HG03060 (cell line): ENCODE results near the gene PUDP.
"Not testable (repeated sequence)": the region's sequence is repeated elsewhere in the genome, so short reads cannot be mapped to it uniquely, and the experiment has no call there.

Experiments used
- ATAC-seq: cut with Tn5 transposase; IDR thresholded peaks from one replicate; pipeline ENCODE4 v1.9.1; 2021; ENCODE audit warnings: low read depth, moderate number of reproducible peaks; ENCODE audit not compliant: unreplicated experiment

The PUDP gene

GRCh38 chrX:7147978-7148854 lies at the start of gene PUDP:
PUDP (minus strand) TSS chrX:7148153; CDS start chrX:7148113, 40 bp downstream.
- ATAC-seq: peak; percentile 59

GRCh38 chrX:7194606-7195005 lies 46.7 kb upstream of the PUDP start:
- no peak for ATAC-seq

DNA sequence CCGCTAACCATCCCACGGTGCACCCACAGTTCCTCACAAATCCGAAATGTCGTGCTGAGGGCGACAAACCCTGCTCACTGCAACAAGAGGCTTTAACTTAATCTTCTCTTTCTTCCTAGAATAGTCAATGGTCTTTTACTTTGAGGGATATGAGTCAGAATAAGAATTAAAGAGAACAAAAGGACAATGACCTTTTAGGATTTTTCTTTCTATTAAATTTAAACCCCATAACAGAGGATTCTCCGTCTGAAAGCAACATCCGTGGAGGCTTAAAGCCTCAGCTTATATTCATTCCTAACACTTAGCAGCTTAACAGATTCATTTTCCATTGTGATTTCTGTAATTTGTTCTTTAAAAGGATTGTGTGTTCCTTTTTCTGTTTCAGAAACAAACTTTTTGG lies 44.9 kb upstream of the PUDP start:
- no peak for ATAC-seq

GRCh38 chrX:7191681-7192110 lies 43.7 kb upstream of the PUDP start:
- ATAC-seq: no peak

- no peak for ATAC-seq
Observed at GRCh38 chrX:7190157-7190556, 42.2 kb upstream of the PUDP start.

DNA sequence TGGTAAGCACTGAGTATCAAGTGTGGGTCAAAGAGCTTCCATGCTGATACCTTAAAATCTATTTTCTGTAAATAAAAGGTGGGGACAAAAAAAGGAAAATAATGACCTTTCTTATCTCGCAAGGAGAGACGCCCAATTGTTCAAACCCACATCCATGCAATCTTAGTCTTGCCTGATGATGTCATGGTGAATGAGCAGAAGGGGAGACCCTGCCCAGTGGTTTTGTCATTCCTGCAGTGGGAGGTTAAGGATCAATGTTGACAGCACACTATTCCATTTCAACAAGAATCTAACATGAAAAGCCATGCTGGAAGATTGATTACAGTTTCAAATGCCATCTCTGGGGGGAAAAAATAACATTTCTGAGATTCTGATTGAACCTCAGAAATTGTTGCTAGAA lies 40.7 kb upstream of the PUDP start:
- ATAC-seq: no peak

- no peak for ATAC-seq
Observed at GRCh38 chrX:7184816-7185215, 36.9 kb upstream of the PUDP start.

DNA sequence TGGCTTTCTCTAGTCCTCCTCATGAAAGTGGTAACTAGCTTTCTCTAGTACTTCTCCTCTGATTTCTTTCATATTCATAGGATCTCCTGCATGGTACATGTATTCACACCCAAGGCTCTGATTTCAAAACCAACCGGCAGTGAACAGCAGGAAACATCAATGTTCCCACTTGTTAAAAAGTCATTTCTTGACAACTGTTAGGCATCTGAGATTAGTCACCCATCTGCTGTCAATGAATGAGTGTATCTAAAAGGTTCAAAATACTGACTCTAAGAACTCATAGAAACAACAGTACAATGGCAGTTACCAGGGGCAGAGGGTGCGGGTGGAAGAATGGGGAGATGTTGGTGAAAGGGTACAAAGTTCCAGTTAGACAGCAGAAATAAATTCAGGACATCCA lies 31.5 kb upstream of the PUDP start:
- no peak for ATAC-seq

- not testable (repeated sequence) for ATAC-seq
Observed at GRCh38 chrX:7178859-7179258, 30.9 kb upstream of the PUDP start.

DNA sequence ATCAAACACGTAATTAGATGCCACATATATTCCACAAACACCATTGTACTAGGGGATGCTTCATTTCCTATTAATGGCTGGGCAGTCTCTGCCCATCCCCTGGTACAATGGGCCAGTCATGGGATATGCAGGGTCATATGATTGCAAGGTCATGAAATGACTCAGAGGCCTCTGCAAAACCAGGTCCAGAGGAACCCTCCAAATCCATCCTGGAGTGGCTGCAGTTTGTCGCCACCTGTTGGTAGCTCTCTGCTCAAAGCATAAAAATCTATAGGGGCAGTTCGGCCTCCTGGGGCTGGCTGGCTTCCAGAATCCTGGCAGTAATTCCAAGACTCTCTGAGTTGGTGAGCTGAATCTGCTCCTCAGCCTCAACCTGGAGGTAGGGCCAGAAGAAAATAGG lies 22.9 kb upstream of the PUDP start:
- ATAC-seq: no peak

DNA sequence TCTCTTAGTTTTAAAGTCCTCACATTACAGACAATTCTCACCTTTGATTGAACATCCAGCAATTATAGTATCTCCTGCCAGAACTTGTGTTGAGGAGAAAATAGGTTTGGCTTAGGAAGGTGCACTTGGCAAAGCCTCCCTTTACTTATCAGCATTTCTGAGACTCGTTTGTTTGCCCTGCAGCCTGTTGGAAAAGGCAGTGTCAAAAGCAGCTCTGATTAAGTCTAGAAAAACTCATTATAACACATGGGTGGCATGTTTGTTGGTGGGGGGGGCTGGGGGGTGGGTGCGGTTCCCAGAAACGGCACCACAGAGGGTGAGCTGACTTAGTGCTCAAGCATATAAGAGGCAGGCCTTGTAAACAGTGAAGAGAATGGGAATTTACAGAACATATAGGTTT lies 21.7 kb upstream of the PUDP start:
- no peak for ATAC-seq

DNA sequence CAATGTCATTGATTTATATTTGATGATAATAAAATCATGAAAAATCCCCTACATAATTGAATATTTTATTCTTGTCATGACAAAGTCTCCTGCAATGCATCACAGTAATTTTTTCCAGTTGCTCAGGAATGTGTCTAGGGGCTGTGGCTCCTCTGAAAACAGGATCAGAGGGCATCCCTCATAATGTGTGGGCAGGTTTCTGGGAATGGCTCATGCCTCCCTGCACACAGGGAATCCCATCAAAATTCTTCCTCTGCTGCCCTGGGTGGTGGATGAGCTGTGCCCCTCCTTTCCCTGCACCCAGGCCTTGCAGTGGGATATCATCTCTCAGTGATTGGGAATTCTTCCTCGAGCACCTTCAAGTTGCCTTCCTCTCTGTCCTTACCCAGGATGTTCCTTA lies 20.4 kb upstream of the PUDP start:
- no peak for ATAC-seq

GRCh38 chrX:7164174-7164573 lies 16.2 kb upstream of the PUDP start:
- ATAC-seq: no peak

GRCh38 chrX:7163146-7163677 lies 15.3 kb upstream of the PUDP start:
- ATAC-seq: no peak

GRCh38 chrX:7159149-7159861 lies 11.4 kb upstream of the PUDP start:
- ATAC-seq: no peak

- ATAC-seq: no peak
Observed at GRCh38 chrX:7158468-7158990, 10.6 kb upstream of the PUDP start.

GRCh38 chrX:7156879-7157278 lies 8.9 kb upstream of the PUDP start:
- ATAC-seq: no peak

- no peak for ATAC-seq
Observed at GRCh38 chrX:7155163-7155562, 7.2 kb upstream of the PUDP start.

DNA sequence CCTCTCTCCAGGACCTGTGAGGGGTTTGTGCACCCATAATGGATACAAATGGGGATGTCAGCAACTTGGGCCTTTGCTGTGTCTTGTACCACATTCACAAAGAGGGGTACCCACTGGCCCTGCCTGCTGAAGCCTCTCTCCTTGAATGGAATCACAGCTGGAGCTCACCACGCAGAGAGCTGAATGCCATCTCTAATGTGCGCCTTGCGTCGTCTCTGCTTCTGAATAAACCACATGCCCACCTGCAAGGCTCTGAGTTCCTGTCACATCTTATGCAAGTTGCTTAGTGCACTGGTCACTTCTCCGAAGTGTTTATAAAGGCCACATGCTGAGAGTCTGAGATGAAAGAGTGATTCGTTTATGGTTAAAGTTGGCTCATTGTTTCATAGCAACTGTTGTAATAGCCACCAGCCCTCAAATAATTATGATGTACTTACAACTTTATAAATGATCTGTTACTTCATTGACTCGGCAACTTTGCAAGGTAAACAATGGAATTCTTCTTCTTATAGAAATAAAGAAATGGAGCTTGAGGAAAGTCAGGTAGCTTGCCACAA lies 6.2 kb upstream of the PUDP start:
- ATAC-seq: no peak

- no peak for ATAC-seq
Observed at GRCh38 chrX:7153231-7153630, 5.3 kb upstream of the PUDP start.

- no peak for ATAC-seq
Observed at GRCh38 chrX:7149411-7149810, 1.5 kb upstream of the PUDP start.
